Small intestine (tissue), 7 donors: ENCODE results near the gene GALNT10. TPM values are rescaled to one million over a fixed set of nuclear protein-coding genes. Genes with fewer than 3 reads are reported as not detected.

Experiments
- DNase-seq, 2 donors: peaks; one replicate each; pipeline versions ENCODE4 v3.0.0 to v3.0.0-alpha.2; 2013
- FAIRE-seq: peaks from 2 replicates; lab custom pipeline; 2012; peaks lifted over from hg19 to GRCh38; lab: Jason Lieb, UNC
- H3K27ac ChIP-seq, 3 donors: one replicate each; pipeline ENCODE4 v1.5.1; 2013; ENCODE audit warnings: low read length in 2 of 3, mild to moderate bottlenecking in 2 of 3, control low read depth in 1 of 3, inconsistent platforms in 1 of 3, low read depth in 1 of 3, moderate library complexity in 1 of 3
- H3K27me3 ChIP-seq, 3 donors: one replicate each; pipeline ENCODE4 v1.6.1; 2013; ENCODE audit warnings: low read length in 3 of 3, inconsistent platforms in 1 of 3; ENCODE audit not compliant: control insufficient read depth in 3 of 3, insufficient read depth in 3 of 3
- H3K36me3 ChIP-seq, 3 donors: one replicate each; pipeline ENCODE4 v1.6.1; 2013; ENCODE audit warnings: low read length in 3 of 3, inconsistent platforms in 1 of 3, low read depth in 1 of 3, mild to moderate bottlenecking in 1 of 3, moderate library complexity in 1 of 3; ENCODE audit not compliant: control insufficient read depth in 3 of 3, insufficient read depth in 2 of 3
- H3K4me1 ChIP-seq, 3 donors: one replicate each; pipeline ENCODE4 v1.6.1; 2013; ENCODE audit warnings: low read length in 2 of 3, inconsistent platforms in 1 of 3, low read depth in 1 of 3, mild to moderate bottlenecking in 1 of 3, moderate library complexity in 1 of 3; ENCODE audit not compliant: control insufficient read depth in 3 of 3, insufficient read depth in 2 of 3
- H3K4me3 ChIP-seq, 3 donors: one replicate each; pipeline ENCODE4 v1.5.1; 2013; ENCODE audit warnings: low read length in 3 of 3, control low read depth in 1 of 3, inconsistent platforms in 1 of 3, low read depth in 1 of 3, mild to moderate bottlenecking in 1 of 3, moderate library complexity in 1 of 3
- H3K9me3 ChIP-seq, 2 donors: one replicate each; pipeline ENCODE4 v1.6.1; 2013; ENCODE audit warnings: low read depth in 1 of 2, low read length in 1 of 2; ENCODE audit not compliant: control insufficient read depth in 2 of 2, insufficient read depth in 1 of 2
- WGBS, 3 donors: extraction: QIAGEN DNeasy Blood & Tissue Kit; methylation state at CpG; one replicate each; pipeline ENCODE4 v1.1.7; 2013; 5-methylcytosine and 5-hydroxymethylcytosine counted together
- polyA plus RNA-seq, 4 donors: library from polyadenylated mRNA; stranded (reverse) in 3 of 4; unstranded in 1 of 4; fragments of 200-250 nt in 3 of 4; fragments of 120-200 nt in 1 of 4; gene quantifications; one replicate each; pipeline versions ENCODE4 v1.2.1 to v1.2.3, GENCODE V29; 2013
- donor health status: healthy with polysubstance abuse.
- donor health status: control.
- donor health status: control.
- donor health status: Bipolar disorder and iron deficiency.
- donor health status: healthy.

The GALNT10 gene
- polyA plus RNA-seq, 4 donors: 5.4 to 18.1 (median 8.7) TPM

DNA sequence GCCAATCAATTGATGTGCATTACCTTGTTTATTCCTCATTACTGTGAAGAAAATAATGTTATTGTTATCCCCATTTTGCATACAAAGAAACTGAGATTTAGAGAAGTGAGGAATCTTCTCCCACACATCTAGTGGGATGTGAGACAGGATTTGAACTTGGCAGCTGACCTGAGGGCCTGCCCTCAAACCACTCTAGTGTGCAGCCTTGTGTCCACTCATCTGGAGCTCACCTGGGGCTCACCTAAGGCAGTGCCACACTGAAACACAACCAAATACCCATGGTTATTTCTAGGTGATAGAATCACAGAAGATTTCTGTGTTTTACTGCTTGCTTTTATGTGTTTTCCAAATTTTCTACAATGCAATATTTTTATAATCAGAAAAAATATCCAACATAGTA lies 160.6 kb downstream of the GALNT10 start:
- DNase-seq (no peak), FAIRE-seq (no peak)
- Histone ChIP-seq H3K9me3 (no peaks in the 10 kb centered on the region), H3K4me3 (no peak overlapping the region), H3K4me1 (no peaks in the 10 kb centered on the region), H3K27ac (no peak overlapping the region), H3K36me3 (peaks cover 0 to 3% (median 2%) of the 10 kb centered on the region in 3 donors), H3K27me3 (no peaks in the 10 kb centered on the region)

DNA sequence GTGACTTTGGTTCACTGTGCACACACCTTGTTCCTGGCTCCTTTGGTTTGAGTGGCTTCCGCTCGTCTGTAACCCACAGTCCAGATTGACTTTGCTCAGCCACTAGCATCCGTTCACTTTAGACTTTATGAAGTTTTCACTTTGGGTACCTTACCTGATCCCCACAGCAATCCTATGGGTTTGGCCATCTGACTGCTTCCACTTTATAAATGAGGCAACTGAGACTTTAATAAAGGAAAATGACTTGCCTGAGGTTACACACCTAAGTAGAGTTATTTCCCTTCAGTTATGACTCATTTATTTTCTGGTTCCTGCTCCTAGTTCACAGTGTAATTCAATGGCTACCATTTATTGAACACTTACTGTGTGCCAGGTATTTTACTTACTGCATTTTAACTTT lies 161.0 kb downstream of the GALNT10 start:
- no peaks in the 10 kb centered on the region for H3K27me3 ChIP-seq
- 92 to 95% (median 93%) methylated on average over 3 of the region's 3 CpGs for WGBS, 3 donors
- H3K4me1 ChIP-seq: no peaks in the 10 kb centered on the region
- DNase-seq: no peak
- H3K9me3 ChIP-seq: no peaks in the 10 kb centered on the region
- no peak for FAIRE-seq
- peaks cover 0 to 3% (median 2%) of the 10 kb centered on the region in 3 donors for H3K36me3 ChIP-seq
- H3K4me3 ChIP-seq: no peak overlapping the region
- H3K27ac ChIP-seq: no peak overlapping the region

DNA sequence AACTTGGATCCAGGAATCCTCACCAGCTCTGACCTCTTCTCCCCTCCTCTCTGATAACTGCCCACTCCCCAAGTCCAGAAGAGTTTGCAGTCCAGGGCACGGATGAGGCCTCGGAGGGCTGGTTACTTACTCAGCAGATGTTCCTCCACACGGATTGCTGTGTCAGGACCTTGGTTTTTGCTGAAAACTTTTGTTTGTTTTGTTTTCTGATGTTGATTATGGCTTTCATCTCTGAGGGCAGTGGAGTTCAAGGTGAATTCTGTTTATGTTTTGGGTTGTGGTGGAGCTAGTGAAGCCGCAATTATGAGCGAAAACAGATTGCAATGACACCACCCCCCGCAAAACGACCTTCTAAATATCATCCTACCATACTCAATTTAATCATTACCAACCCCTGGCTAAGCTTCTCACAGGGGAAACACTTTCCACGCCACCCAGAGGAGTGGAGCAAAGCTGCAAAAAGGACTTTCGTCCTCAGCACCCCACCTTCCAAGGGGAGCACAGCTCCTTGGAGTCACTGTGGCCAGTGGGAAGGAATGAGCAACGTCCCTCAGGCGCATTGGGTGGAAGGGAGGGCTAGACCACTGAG lies 162.5 kb downstream of the GALNT10 start:
- DNase-seq: no peak
- no peaks in the 10 kb centered on the region for H3K9me3 ChIP-seq
- no peak overlapping the region for H3K4me3 ChIP-seq
- FAIRE-seq: no peak
- peaks cover 0 to 3% (median 2%) of the 10 kb centered on the region in 3 donors for H3K36me3 ChIP-seq
- WGBS, 3 donors: 87 to 91% (median 87%) methylated on average over 11 of the region's 11 CpGs
- H3K4me1 ChIP-seq: no peaks in the 10 kb centered on the region
- H3K27me3 ChIP-seq: no peaks in the 10 kb centered on the region
- no peak overlapping the region for H3K27ac ChIP-seq

DNA sequence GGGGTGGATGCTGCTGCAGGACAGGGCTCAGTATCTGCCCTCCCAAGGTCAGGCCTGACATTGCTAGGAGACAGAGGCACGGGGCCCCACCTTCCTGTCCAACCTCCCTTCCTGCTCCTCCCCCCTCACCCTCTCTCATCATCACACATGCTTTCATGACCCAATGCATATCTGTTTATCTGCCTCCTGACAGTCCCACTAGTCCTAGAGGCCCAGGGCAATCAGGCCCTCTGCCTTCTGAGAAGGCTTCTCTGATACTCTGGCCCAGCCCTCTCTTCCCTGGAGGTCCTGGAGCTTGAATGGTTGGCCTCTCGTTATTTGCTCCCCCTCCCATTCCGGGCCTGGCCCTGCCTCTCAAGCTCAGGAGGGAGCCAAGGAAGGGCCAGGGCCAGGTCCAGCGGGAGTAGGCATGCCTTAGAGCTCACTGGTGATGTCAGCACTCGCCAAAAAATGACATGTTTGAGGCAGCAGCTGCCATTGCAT lies 164.6 kb downstream of the GALNT10 start:
- FAIRE-seq: no peak
- no peaks in the 10 kb centered on the region for H3K9me3 ChIP-seq
- WGBS, 3 donors: 60 to 79% (median 77%) methylated on average over 5 of the region's 5 CpGs
- H3K4me1 ChIP-seq: no peaks in the 10 kb centered on the region
- no peak overlapping the region for H3K4me3 ChIP-seq
- H3K27me3 ChIP-seq: no peaks in the 10 kb centered on the region
- no peak for DNase-seq
- peaks cover 0 to 2% (median 0%) of the 10 kb centered on the region in 3 donors for H3K36me3 ChIP-seq
- no peak overlapping the region for H3K27ac ChIP-seq

DNA sequence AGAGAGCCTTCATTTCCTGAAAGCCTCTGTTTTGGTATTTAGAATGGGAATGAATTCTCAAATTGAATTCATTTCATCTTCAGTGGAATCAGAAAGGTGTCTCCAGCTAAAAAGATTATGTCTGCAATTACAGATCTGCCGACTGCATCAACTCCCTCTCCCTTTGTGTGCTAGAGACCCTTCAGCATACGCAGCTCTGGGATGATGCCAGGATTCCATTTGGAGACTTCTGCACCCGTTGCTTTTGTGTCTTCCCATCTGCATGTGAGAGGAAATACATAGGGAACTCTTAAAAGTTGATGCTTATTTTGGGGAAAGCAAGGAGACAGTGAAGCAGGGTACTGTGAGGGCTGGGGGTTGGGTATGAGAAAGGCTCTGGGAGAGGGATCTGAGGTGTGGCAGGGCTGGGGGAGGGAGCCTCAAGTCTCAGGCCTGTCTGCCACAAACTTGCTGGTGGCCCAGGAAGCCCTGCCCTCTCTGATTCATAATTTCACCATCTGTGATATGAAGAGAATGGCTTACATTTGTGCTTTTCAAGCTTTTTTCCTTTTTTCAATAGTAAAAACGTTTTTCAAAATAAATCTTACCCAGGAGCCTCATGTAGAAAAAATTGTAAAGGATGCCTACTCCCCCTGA lies 165.6 kb downstream of the GALNT10 start:
- 58 to 76% (median 65%) methylated on average over 4 of the region's 4 CpGs for WGBS, 3 donors
- Histone ChIP-seq H3K36me3 (peaks cover 0 to 2% (median 0%) of the 10 kb centered on the region in 3 donors), H3K27ac (no peak overlapping the region), H3K27me3 (no peaks in the 10 kb centered on the region), H3K4me3 (no peak overlapping the region), H3K9me3 (no peaks in the 10 kb centered on the region), H3K4me1 (no peaks in the 10 kb centered on the region)
- FAIRE-seq (no peak), DNase-seq (no peak)

DNA sequence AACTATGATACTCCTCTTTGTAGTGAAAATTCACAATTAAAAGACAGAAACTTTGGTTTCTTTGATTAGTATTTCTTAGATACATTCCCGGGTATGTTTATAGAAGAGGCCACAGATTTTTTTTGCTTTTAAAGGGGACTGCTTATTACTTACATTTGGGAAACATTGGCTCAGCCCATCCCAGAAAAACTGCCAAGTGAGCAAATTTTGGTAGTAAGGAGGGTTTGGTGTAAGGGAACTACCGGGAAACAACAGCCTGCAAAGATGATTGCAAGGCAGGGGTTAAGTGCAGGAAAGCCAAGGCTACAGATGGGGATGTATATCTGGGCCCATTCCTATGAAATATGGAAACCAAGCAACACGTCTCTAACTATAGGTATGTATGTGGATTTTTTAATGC lies 166.4 kb downstream of the GALNT10 start:
- FAIRE-seq (no peak), DNase-seq (no peak)
- Histone ChIP-seq H3K4me1 (no peaks in the 10 kb centered on the region), H3K36me3 (peaks cover 0 to 4% (median 0%) of the 10 kb centered on the region in 3 donors), H3K4me3 (no peak overlapping the region), H3K27me3 (no peaks in the 10 kb centered on the region), H3K9me3 (no peaks in the 10 kb centered on the region), H3K27ac (no peak overlapping the region)
- WGBS, 3 donors: 78 to 92% (median 90%) methylated on average over 3 of the region's 3 CpGs

DNA sequence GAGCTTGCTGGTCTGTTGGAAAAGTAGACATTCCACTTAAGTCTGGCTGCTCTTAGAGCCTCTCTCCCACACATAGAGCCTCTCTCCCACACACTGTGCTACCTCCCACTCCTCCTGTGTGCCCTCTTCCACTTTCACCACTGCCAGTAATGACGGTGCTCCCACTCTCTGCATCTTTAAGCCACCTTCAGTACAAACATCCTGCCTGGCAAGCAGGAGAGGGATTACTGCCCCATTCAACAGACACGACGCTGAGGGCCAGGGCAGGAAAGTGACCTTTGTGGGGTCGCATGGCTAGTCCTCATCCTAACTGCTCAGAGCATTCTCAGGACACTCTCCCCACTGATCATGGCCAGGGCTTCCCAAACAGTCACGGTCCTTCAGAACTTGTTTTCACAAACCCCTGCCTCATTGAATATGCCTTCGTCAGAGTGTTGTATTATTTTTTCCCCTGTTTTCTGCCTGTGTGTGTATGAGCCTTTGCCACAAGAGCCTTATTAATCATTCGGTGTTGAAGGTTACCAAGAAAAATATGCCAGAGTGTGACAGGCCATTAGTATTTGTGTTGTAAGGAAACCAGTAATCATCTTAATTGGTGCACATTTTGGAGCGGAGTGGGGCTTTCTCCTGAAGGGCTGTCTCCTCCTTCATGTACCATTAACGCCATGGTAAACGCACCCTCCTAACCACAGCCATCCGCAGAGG lies 168.1 kb downstream of the GALNT10 start:
- FAIRE-seq: no peak
- Histone ChIP-seq H3K4me1 (no peaks in the 10 kb centered on the region), H3K36me3 (peaks cover 0 to 4% (median 0%) of the 10 kb centered on the region in 3 donors), H3K9me3 (no peaks in the 10 kb centered on the region), H3K27ac (no peak overlapping the region), H3K4me3 (no peak overlapping the region), H3K27me3 (no peaks in the 10 kb centered on the region)
- WGBS, 3 donors: 82 to 89% (median 88%) methylated on average over 11 of the region's 11 CpGs
- no peak for DNase-seq

DNA sequence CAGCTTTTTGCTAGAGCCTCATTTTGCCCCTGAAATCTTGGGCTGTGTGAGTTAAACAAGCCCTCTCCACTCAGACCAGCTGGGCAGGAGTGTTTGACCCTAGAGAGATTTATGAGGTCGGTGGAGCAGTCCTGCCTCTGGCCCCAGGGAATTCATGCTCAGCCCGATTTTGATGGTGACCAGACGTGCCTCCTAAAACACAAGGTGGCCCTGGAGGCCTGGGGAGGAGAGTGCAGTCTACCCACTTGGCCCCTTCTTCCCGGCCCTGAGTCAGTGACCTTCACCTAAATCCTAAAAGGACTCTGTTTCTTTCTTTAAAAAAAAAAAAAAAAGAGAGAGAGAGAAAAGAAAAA lies 168.7 kb downstream of the GALNT10 start:
- H3K9me3 ChIP-seq: no peaks in the 10 kb centered on the region
- no peak overlapping the region for H3K4me3 ChIP-seq
- 72 to 90% (median 88%) methylated on average over 4 of the region's 4 CpGs for WGBS, 3 donors
- H3K36me3 ChIP-seq: peaks cover 0 to 3% (median 0%) of the 10 kb centered on the region in 3 donors
- FAIRE-seq (no peak), DNase-seq (no peak)
- H3K4me1 ChIP-seq: no peaks in the 10 kb centered on the region
- H3K27ac ChIP-seq: no peak overlapping the region
- no peaks in the 10 kb centered on the region for H3K27me3 ChIP-seq
